IMR-90 (cell line): ENCODE data around the gene HOXA5. TPM values are rescaled to one million over a fixed set of nuclear protein-coding genes. Genes with fewer than 3 reads are reported as not detected.

ENCODE experiments used
- ATAC-seq: fragments of 200-7000 bp; cut with Tn5 transposase; 2 replicates; pipeline ENCODE4 v1.9.1; 2020; ENCODE audit warnings: low read depth, mild to moderate bottlenecking, moderate library complexity
- BruUV-seq: library from RNA; stranded (reverse); fragments of 400-500 nt; replicated peaks from 2 replicates; lab custom pipeline; 2021; lab: Mats Ljungman, UMichigan
- CTCF ChIA-PET: fragments of 300-600 bp; formaldehyde crosslinking; extraction: SDS; loops from one replicate; lab custom pipeline; 2021; ENCODE audit warnings: antibody characterized with exemption; lab: Yijun Ruan, JAX
- POLR2A ChIA-PET: fragments of 300-600 bp; sonication (Branson Sonifier 250); formaldehyde crosslinking; loops from one replicate; lab custom pipeline; 2022; ENCODE audit warnings: antibody characterized with exemption; ENCODE audit not compliant: unreplicated experiment; lab: Charles Lee
- DNase-seq: peaks from one replicate; pipeline ENCODE4 v3.0.0; 2013
- H2AFZ ChIP-seq: replicated peaks from 2 replicates; pipeline ENCODE3; 2013; ENCODE audit warnings: low read length, mild to moderate bottlenecking; ENCODE audit not compliant: poor library complexity
- H2AK5ac ChIP-seq: 2 replicates; pipeline ENCODE4 v1.6.1; 2013; ENCODE audit warnings: low read depth, low read length, inconsistent platforms
- H2AK9ac ChIP-seq: replicated peaks from 2 replicates; pipeline ENCODE3; 2013; ENCODE audit warnings: mild to moderate bottlenecking, low read depth, low read length, moderate library complexity; ENCODE audit not compliant: poor library complexity
- H2BK120ac ChIP-seq: 2 replicates; pipeline ENCODE4 v1.6.1; 2013; ENCODE audit warnings: low read depth, low read length, inconsistent platforms
- H2BK15ac ChIP-seq: 3 replicates; pipeline ENCODE4 v1.6.1; 2013; ENCODE audit warnings: low read depth, low read length, inconsistent platforms
- H2BK20ac ChIP-seq: 2 replicates; pipeline ENCODE4 v1.6.1; 2013; ENCODE audit warnings: low read depth, mild to moderate bottlenecking, inconsistent platforms, low read length, moderate library complexity
- H2BK5ac ChIP-seq: 2 replicates; pipeline ENCODE4 v1.6.1; 2013; ENCODE audit warnings: mild to moderate bottlenecking, low read depth, low read length, inconsistent platforms; ENCODE audit not compliant: poor library complexity, severe bottlenecking
- H3K14ac ChIP-seq: replicated peaks from 2 replicates; pipeline ENCODE4 v1.6.1; 2013; ENCODE audit warnings: low read depth, low read length, inconsistent platforms
- H3K18ac ChIP-seq: 2 replicates; pipeline ENCODE4 v1.6.1; 2013; ENCODE audit warnings: low read depth, low read length, control low read depth
- H3K23ac ChIP-seq: 2 replicates; pipeline ENCODE4 v1.6.1; 2013; ENCODE audit warnings: low read depth, low read length, inconsistent platforms
- H3K27ac ChIP-seq: 2 replicates; pipeline ENCODE4 v1.5.1; 2013; ENCODE audit warnings: mild to moderate bottlenecking, control low read depth, low read length; ENCODE audit not compliant: insufficient read depth
- H3K27me3 ChIP-seq: 2 replicates; pipeline ENCODE4 v1.6.1; 2013; ENCODE audit warnings: low read length; ENCODE audit not compliant: control insufficient read depth, insufficient read depth
- H3K36me3 ChIP-seq: 2 replicates; pipeline ENCODE4 v1.6.1; 2013; ENCODE audit warnings: low read length, mixed read lengths; ENCODE audit not compliant: control insufficient read depth, insufficient read depth
- H3K4ac ChIP-seq: 2 replicates; pipeline ENCODE4 v1.6.1; 2013; ENCODE audit warnings: low read depth, low read length, inconsistent platforms
- H3K4me1 ChIP-seq: 2 replicates; pipeline ENCODE4 v1.6.1; 2013; ENCODE audit warnings: low read length, mixed read lengths; ENCODE audit not compliant: control insufficient read depth, insufficient read depth
- H3K4me2 ChIP-seq: 2 replicates; pipeline ENCODE4 v1.6.1; 2013; ENCODE audit warnings: low read depth, mild to moderate bottlenecking, control low read depth, low read length, moderate library complexity
- H3K4me3 ChIP-seq: 2 replicates; pipeline ENCODE4 v1.5.1; 2013; ENCODE audit warnings: low read depth, mild to moderate bottlenecking, control low read depth, low read length, moderate library complexity; ENCODE audit not compliant: insufficient read depth
- H3K56ac ChIP-seq: 2 replicates; pipeline ENCODE4 v1.6.1; 2013; ENCODE audit warnings: low read length, inconsistent platforms; ENCODE audit not compliant: insufficient read depth; ENCODE audit errors: extremely low read depth
- H3K79me1 ChIP-seq, 2 experiments: 2 replicates each; pipeline ENCODE4 v1.6.1; 2013; ENCODE audit warnings: low read length in 2 of 2, inconsistent platforms in 1 of 2, low read depth in 1 of 2
- H3K9ac ChIP-seq: 2 replicates; pipeline ENCODE4 v1.6.1; 2013; ENCODE audit warnings: low read depth, low read length, control low read depth
- H3K9me1 ChIP-seq: 2 replicates; pipeline ENCODE4 v1.6.1; 2013; ENCODE audit warnings: low read length, inconsistent platforms; ENCODE audit not compliant: insufficient read depth
- H3K9me3 ChIP-seq: 2 replicates; pipeline ENCODE4 v1.6.1; 2013; ENCODE audit warnings: low read length; ENCODE audit not compliant: control insufficient read depth, insufficient read depth
- H4K20me1 ChIP-seq: 2 replicates; pipeline ENCODE4 v1.6.1; 2013; ENCODE audit warnings: low read length, inconsistent platforms; ENCODE audit not compliant: insufficient read depth
- H4K5ac ChIP-seq: 2 replicates; pipeline ENCODE4 v1.6.1; 2013; ENCODE audit warnings: mild to moderate bottlenecking, low read depth, low read length, control low read depth
- H4K8ac ChIP-seq, 2 experiments: 2 replicates each; pipeline ENCODE4 v1.6.1; 2013; ENCODE audit warnings: low read depth in 2 of 2, low read length in 2 of 2, control low read depth in 1 of 2, inconsistent platforms in 1 of 2
- H4K91ac ChIP-seq: 2 replicates; pipeline ENCODE4 v1.6.1; 2013; ENCODE audit warnings: low read depth, low read length, inconsistent platforms; ENCODE audit not compliant: insufficient read depth
- BHLHE40 ChIP-seq: fragments of 150-350 bp; IDR thresholded peaks from 2 replicates; pipeline ENCODE4 v1.6.1; 2016; ENCODE audit warnings: mild to moderate bottlenecking, low read depth, low read length
- CEBPB ChIP-seq: IDR thresholded peaks from 2 replicates; pipeline ENCODE4 v1.6.1; 2012; ENCODE audit warnings: low read depth, low read length, improper control_type of control experiment
- CHD1 ChIP-seq: IDR thresholded peaks from 2 replicates; pipeline ENCODE4 v1.6.1; 2012; ENCODE audit warnings: low read depth, low read length, improper control_type of control experiment
- FOS ChIP-seq: fragments of 150-350 bp; IDR thresholded peaks from 2 replicates; pipeline ENCODE4 v1.6.1; 2016; ENCODE audit warnings: low read depth, low read length
- MAZ ChIP-seq: IDR thresholded peaks from 2 replicates; pipeline ENCODE4 v1.6.1; 2012; ENCODE audit warnings: low read depth, mild to moderate bottlenecking, low read length, improper control_type of control experiment, moderate library complexity, borderline replicate concordance
- NFE2L2 ChIP-seq: fragments of 150-350 bp; IDR thresholded peaks from 2 replicates; pipeline ENCODE4 v1.6.1; 2016; ENCODE audit warnings: low read depth, mild to moderate bottlenecking, low read length
- POLR2A ChIP-seq: IDR thresholded peaks from 2 replicates; pipeline ENCODE4 v1.6.1; 2012; ENCODE audit warnings: mild to moderate bottlenecking, low read depth, low read length
- RAD21 ChIP-seq: IDR thresholded peaks from 2 replicates; pipeline ENCODE4 v1.6.1; 2012; ENCODE audit warnings: low read length, improper control_type of control experiment
- RCOR1 ChIP-seq: IDR thresholded peaks from 2 replicates; pipeline ENCODE4 v1.6.1; 2012; ENCODE audit warnings: mild to moderate bottlenecking, low read length, improper control_type of control experiment; ENCODE audit not compliant: insufficient replicate concordance
- RFX5 ChIP-seq: IDR thresholded peaks from 2 replicates; pipeline ENCODE4 v1.8.0; 2012; ENCODE audit warnings: low read depth, mild to moderate bottlenecking, low read length, moderate library complexity
- SMC3 ChIP-seq: fragments of 150-350 bp; IDR thresholded peaks from 2 replicates; pipeline ENCODE4 v1.6.1; 2016; ENCODE audit warnings: low read depth, mild to moderate bottlenecking, antibody characterized with exemption, low read length, moderate library complexity
- WGBS, 2 experiments: methylation state at CpG; one replicate each; pipeline versions ENCODE4 v1.1.5 to v1.1.7; 2013; ENCODE audit warnings: missing lambda C conversion rate in 2 of 2; ENCODE audit not compliant: insufficient read length in 1 of 2; ENCODE audit errors: extremely low coverage in 2 of 2; 5-methylcytosine and 5-hydroxymethylcytosine counted together
- dilution Hi-C: fragments of 300-500 bp; cut with HindIII; formaldehyde crosslinking; loops from one replicate; pipeline ENCODE4 v1.14.3; 2018; ENCODE audit warnings: low sequenced_read_pairs; ENCODE audit not compliant: unreplicated experiment
- in situ Hi-C: fragments of 300-500 bp; cut with MboI; formaldehyde crosslinking; loops from 3 replicates; pipeline ENCODE4 v1.14.3; 2019; ENCODE audit warnings: low sequenced_read_pairs, inconsistent platforms, mixed read lengths
- intact Hi-C: fragments of 100-400 bp; cut with micrococcal nuclease; formaldehyde crosslinking; loops from 2 replicates; pipeline ENCODE4 v1.10.0; 2022
- polyA plus RNA-seq, 3 experiments: library from polyadenylated mRNA; depleted of rRNA; stranded (reverse); fragments of >200 nt; gene quantifications; 2 replicates each; pipeline ENCODE4 v1.2.3, GENCODE V29; 2012; ENCODE audit warnings: low replicate concordance in 1 of 3
- total RNA-seq: library from RNA; depleted of rRNA; stranded (reverse); fragments of >200 nt; gene quantifications from 2 replicates; pipeline ENCODE4 v1.2.3, GENCODE V29; 2012
- TF ChIP-seq, protein P1 (sequence below): conservative IDR thresholded peaks from 2 replicates; pipeline ENCODE4 v1.5.1; 2012; ENCODE audit warnings: mild to moderate bottlenecking, low read depth, low read length, improper control_type of control experiment

The HOXA5 gene
- total and polyA plus RNA-seq, 2 of the 4 experiments (the other 2 are of a cell fraction) = 19.9 to 29.4 TPM

DNA sequence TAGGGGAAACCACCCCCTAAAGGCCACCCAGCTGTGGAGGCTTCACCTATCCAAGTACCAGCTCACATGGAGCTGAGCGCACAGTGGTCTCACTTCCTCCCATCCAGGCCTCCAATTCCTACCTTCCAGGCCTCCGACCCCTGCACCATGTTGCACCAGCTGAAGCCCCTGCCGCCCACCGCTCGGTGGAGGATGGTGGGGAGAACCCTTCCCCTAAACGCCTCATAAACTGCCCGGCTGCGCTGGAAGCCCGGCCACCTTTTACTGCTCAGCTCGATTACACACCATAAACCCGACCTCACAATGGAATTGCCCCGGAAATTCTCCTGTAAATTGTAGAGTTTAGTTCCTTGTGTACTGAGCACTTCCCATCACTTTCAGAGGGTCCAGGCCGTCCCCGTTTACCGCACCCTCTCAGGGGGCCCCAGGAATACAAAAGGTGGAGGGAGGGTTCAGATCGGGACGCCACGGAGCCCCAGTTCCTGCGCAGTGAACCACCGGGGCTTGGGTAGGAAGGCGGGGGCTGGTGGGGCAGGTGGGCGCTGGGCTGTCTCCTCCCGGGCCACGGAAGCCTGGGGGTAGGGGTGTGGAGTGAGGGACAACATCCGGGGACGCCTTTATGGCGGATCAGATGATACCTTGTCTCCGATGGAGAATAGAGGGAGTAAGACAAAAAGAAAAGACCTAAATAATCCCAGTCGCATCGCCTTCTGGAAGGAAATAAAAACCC, 14.4 kb upstream of the HOXA5 start:
- Histone ChIP-seq H3K27me3 (peaks cover 3% of the 10 kb centered on the region; the same call in 1 of the 2 replicates), H2BK120ac (no peak overlapping the region), H3K4me3 (no peak overlapping the region), H3K79me1 (0 out of 4 replicates have a peak, but pooled peaks cover 0 to 4% of the 10 kb centered on the region in 2 experiments), H4K91ac (no peak overlapping the region), H3K9ac (no peak overlapping the region), H4K5ac (no peak overlapping the region), H2AFZ (no peak overlapping the region), H2BK15ac (no peak overlapping the region), H2BK20ac (no peak overlapping the region), H3K4me2 (no peak overlapping the region), H3K18ac (no peak overlapping the region), H3K23ac (no peak overlapping the region), H4K8ac (no peak overlapping the region), H3K9me1 (peaks cover 3% of the 10 kb centered on the region; the same call in 1 of the 2 replicates), H3K27ac (no peak overlapping the region), H3K4ac (no peak overlapping the region), H3K9me3 (no peaks in the 10 kb centered on the region), H2AK5ac (no peak overlapping the region), H3K4me1 (peaks cover 3% of the 10 kb centered on the region; the same call in 1 of the 2 replicates), H3K56ac (no peak overlapping the region), H2BK5ac (no peak overlapping the region), H4K20me1 (no peaks in the 10 kb centered on the region), H3K36me3 (no peaks in the 10 kb centered on the region), H3K14ac (no peak overlapping the region), H2AK9ac (no peak overlapping the region)
- ATAC-seq = no peak
- intact Hi-C loops = no loop called here
- ChIA-PET CTCF (interaction anchor here (0.7 to 1.3 kb wide), 2 partner anchors 476 to 788 kb away, joined by 3 to 4 read pairs; no protein-coding TSS in a partner anchor), POLR2A (no interaction called here)
- no peak for TF ChIP-seq FOS
- no peak for TF ChIP-seq CHD1
- TF ChIP-seq RCOR1 = no peak
- TF ChIP-seq SMC3 = no peak
- no peak for TF ChIP-seq POLR2A
- TF ChIP-seq RAD21 = no peak
- no peak for TF ChIP-seq NFE2L2
- TF ChIP-seq, protein P1, sequence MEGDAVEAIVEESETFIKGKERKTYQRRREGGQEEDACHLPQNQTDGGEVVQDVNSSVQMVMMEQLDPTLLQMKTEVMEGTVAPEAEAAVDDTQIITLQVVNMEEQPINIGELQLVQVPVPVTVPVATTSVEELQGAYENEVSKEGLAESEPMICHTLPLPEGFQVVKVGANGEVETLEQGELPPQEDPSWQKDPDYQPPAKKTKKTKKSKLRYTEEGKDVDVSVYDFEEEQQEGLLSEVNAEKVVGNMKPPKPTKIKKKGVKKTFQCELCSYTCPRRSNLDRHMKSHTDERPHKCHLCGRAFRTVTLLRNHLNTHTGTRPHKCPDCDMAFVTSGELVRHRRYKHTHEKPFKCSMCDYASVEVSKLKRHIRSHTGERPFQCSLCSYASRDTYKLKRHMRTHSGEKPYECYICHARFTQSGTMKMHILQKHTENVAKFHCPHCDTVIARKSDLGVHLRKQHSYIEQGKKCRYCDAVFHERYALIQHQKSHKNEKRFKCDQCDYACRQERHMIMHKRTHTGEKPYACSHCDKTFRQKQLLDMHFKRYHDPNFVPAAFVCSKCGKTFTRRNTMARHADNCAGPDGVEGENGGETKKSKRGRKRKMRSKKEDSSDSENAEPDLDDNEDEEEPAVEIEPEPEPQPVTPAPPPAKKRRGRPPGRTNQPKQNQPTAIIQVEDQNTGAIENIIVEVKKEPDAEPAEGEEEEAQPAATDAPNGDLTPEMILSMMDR = no peak
- TF ChIP-seq RFX5 = no peak
- no peak for TF ChIP-seq CEBPB
- no peak for TF ChIP-seq BHLHE40
- TF ChIP-seq MAZ = no peak
- WGBS, 2 experiments = 100% methylated on average over 2 of the region's 30 CpGs; no CpG with 5 or more reads in 1 of the 2 experiments
- no TSS peak for BruUV-seq
- no peak for DNase-seq
- dilution Hi-C loops = no loop called here
- in situ Hi-C loops = loop anchor here (5.0 kb wide), 2 partner anchors 791 to 1306 kb away; no protein-coding TSS in a partner anchor
